ENCODE data around the gene CHI3L2. TPM values are rescaled to one million over a fixed set of nuclear protein-coding genes. Genes with fewer than 3 reads are reported as not detected.
A peak's percentile ranks its signal among the peaks of the same experiment; 100 is the strongest.

Gene CHI3L2
- total and polyA plus RNA-seq, 2 donors (not counting 1 experiment from before 2014, with no cell fraction given): 9.2 to 31.5 TPM

DNA sequence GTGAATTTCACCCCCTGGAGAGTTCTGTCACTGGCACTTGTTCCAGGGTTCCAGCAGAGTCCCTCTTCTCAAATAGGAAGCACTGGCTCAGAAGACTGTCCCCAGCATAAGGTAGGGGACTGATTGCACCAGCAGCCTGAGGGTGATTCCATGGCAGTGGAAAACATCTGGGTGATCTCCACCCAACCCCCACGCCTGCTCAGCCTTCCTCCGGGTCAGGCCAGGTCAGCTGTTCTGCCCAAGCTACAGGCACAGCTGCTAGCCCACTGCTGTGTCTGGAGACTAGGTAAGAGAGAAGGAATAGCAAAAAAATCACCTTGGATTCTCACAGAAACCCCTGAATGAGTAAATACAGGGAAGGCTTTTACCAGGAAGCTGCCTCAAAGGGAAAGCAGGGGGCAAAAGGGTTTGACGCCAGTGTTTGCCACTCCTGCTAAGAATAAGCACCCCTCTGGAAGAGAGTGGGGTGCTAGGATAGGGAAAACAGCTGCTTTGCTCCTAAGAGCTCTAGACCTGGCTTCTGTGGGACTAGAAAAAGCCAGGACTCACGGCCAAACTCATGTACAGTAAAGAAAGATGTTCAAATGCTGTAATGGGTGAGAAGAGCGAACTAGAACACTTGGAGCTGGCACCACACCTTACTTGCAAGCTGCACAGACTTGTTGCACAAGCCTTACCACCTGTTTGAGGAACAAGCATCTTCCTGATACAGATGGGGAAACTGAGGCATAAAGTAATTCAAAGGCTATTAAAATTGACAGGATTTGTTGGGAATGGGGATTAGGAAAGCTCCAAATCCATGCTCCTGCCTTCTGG lies 26.0 kb upstream of the CHI3L2 start:
- peaks cover 6 to 41% of the 10 kb centered on the region in 2 experiments for H3K36me3 ChIP-seq (replicated peaks in 1 of 2; ENCODE audit: control extremely low read depth in 1 of 2, control insufficient read depth in 1 of 2, extremely low read depth in 1 of 2, insufficient read depth in 2 of 2, low read length in 1 of 2)
- H3K4me3 Mint-ChIP-seq: peak overlapping the region; percentile 91
- H3K4me1 ChIP-seq (ENCODE audit: control insufficient read depth in 2 of 2, insufficient read depth in 2 of 2, low read length in 2 of 2): peaks cover 66 to 91% of the 10 kb centered on the region in 2 donors
- ATAC-seq (ENCODE audit: low read depth) (no peak), DNase-seq (no peak)
- H3K79me2 ChIP-seq (ENCODE audit: control insufficient read depth, insufficient read depth, low read length): peaks cover 47% of the 10 kb centered on the region
- H2AFZ ChIP-seq (ENCODE audit: insufficient read depth, low read depth, low read length, poor library complexity, severe bottlenecking): no peak overlapping the region
- 85% methylated on average over 4 of the region's 5 CpGs for WGBS (ENCODE audit: insufficient coverage)
- peak overlapping the region in 1 of 2 donors; percentile 1 for H3K27ac ChIP-seq (ENCODE audit: low read length in 2 of 2)
- H3K9ac ChIP-seq (ENCODE audit: low read length): no peak overlapping the region
- H3K4me1 Mint-ChIP-seq: peaks cover 90% of the 10 kb centered on the region
- H3K9me3 Mint-ChIP-seq (ENCODE audit: insufficient read depth): no peaks in the 10 kb centered on the region
- no peaks in the 10 kb centered on the region for H4K20me1 ChIP-seq (ENCODE audit: control insufficient read depth, insufficient read depth, low read length, poor library complexity, severe bottlenecking)
- H3K4me2 ChIP-seq (replicated peaks; ENCODE audit: low read depth, low read length, poor library complexity, severe bottlenecking): peak overlapping the region; percentile 88
- H3K4me3 ChIP-seq (ENCODE audit: control extremely low read depth in 1 of 5, extremely low read depth in 1 of 5, insufficient read depth in 1 of 5, low read depth in 2 of 5, low read length in 4 of 5): no peak overlapping the region
- ChIA-PET CTCF (interaction anchor here (1.2 to 9.3 kb wide), 4 partner anchors 9 to 199 kb away, joined by 3 to 205 read pairs (median 4); no protein-coding TSS in a partner anchor), POLR2A (interaction anchor here (0.7 to 7.8 kb wide), 2 partner anchors 16 to 26 kb away, joined by 3 to 138 read pairs; partner anchors contain the start of gene CHI3L2)
- intact Hi-C loops (cut with micrococcal nuclease): loop anchor here (5.0 to 10.0 kb wide), 2 partner anchors 239 to 417 kb away; partner anchors contain the start of gene LRIF1
- peak overlapping the region; percentile 96 for H3K27ac Mint-ChIP-seq
- H3K27me3 Mint-ChIP-seq: no peaks in the 10 kb centered on the region
- no peaks in the 10 kb centered on the region for H3K27me3 ChIP-seq (replicated peaks in 1 of 4; ENCODE audit: control extremely low read depth in 1 of 4, control insufficient read depth in 3 of 4, insufficient read depth in 4 of 4, low read length in 3 of 4)
- no peak for TF ChIP-seq EZH2 (IDR thresholded peaks at IDR 0.05; ENCODE audit: borderline replicate concordance, insufficient read depth, low read depth, low read length, poor library complexity, severe bottlenecking)
- TF ChIP-seq CTCF (IDR thresholded peaks at IDR 0.05): no peak
- H3K9me3 ChIP-seq (ENCODE audit: control extremely low read depth in 1 of 3, control insufficient read depth in 2 of 3, insufficient read depth in 1 of 3, low read length in 2 of 3): no peaks in the 10 kb centered on the region

GRCh38 chr1:111202366-111202706 lies 25.2 kb upstream of the CHI3L2 start:
- no peak for TF ChIP-seq EZH2 (IDR thresholded peaks at IDR 0.05; ENCODE audit: borderline replicate concordance, insufficient read depth, low read depth, low read length, poor library complexity, severe bottlenecking)
- no peak for TF ChIP-seq CTCF (IDR thresholded peaks at IDR 0.05)
- Histone ChIP-seq H2AFZ (ENCODE audit: insufficient read depth, low read depth, low read length, poor library complexity, severe bottlenecking) (no peak overlapping the region), H3K36me3 (replicated peaks in 1 of 2; ENCODE audit: control extremely low read depth in 1 of 2, control insufficient read depth in 1 of 2, extremely low read depth in 1 of 2, insufficient read depth in 2 of 2, low read length in 1 of 2) (peaks cover 5 to 33% of the 10 kb centered on the region in 2 experiments), H3K9me3 (ENCODE audit: control extremely low read depth in 1 of 3, control insufficient read depth in 2 of 3, insufficient read depth in 1 of 3, low read length in 2 of 3) (no peaks in the 10 kb centered on the region), H3K27me3 (replicated peaks in 1 of 4; ENCODE audit: control extremely low read depth in 1 of 4, control insufficient read depth in 3 of 4, insufficient read depth in 4 of 4, low read length in 3 of 4) (no peaks in the 10 kb centered on the region), H3K4me3 (ENCODE audit: control extremely low read depth in 1 of 5, extremely low read depth in 1 of 5, insufficient read depth in 1 of 5, low read depth in 2 of 5, low read length in 4 of 5) (no peak overlapping the region), H3K4me2 (replicated peaks; ENCODE audit: low read depth, low read length, poor library complexity, severe bottlenecking) (peak overlapping the region; percentile 88), H3K27ac (ENCODE audit: low read length in 2 of 2) (peak overlapping the region; percentile 66 to 88), H3K79me2 (ENCODE audit: control insufficient read depth, insufficient read depth, low read length) (peaks cover 47% of the 10 kb centered on the region), H3K4me1 (ENCODE audit: control insufficient read depth in 2 of 2, insufficient read depth in 2 of 2, low read length in 2 of 2) (peaks cover 66 to 89% of the 10 kb centered on the region in 2 donors), H4K20me1 (ENCODE audit: control insufficient read depth, insufficient read depth, low read length, poor library complexity, severe bottlenecking) (no peaks in the 10 kb centered on the region), H3K9ac (ENCODE audit: low read length) (peak overlapping the region; percentile 83)
- Mint-ChIP-seq H3K9me3 (ENCODE audit: insufficient read depth) (no peaks in the 10 kb centered on the region), H3K4me1 (peaks cover 86% of the 10 kb centered on the region), H3K4me3 (peak overlapping the region; percentile 91), H3K27me3 (no peaks in the 10 kb centered on the region), H3K27ac (peak overlapping the region; percentile 96)
- CTCF ChIA-PET: interaction anchor here (1.3 to 9.3 kb wide), 3 partner anchors 16 to 199 kb away, joined by 3 to 205 read pairs (median 5); no protein-coding TSS in a partner anchor
- POLR2A ChIA-PET: interaction anchor here (7.8 kb wide), 1 partner anchor 16 kb away, joined by 138 read pairs; no protein-coding TSS in a partner anchor
- intact Hi-C loops (cut with micrococcal nuclease): loop anchor here (5.0 to 10.0 kb wide), 2 partner anchors 240 to 418 kb away; partner anchors contain the start of gene LRIF1
- no CpG with 5 or more reads among the region's 1 CpG for WGBS (ENCODE audit: insufficient coverage)
- no peak for DNase-seq
- no peak for ATAC-seq (ENCODE audit: low read depth)

Measured in B cell (primary cell).